Heart left ventricle (tissue), 13 donors: ENCODE measurements around the gene HDHD2.

Source experiments
- CTCF ChIP-seq, 12 donors: fragments of 200-600 bp; sonication (generic) in 4 of 12; IDR thresholded peaks; one replicate each; pipeline versions ENCODE4 v1.5.0 to v1.8.0; 2018 to 2022; ENCODE audit warnings: antibody characterized with exemption in 12 of 12, mild to moderate bottlenecking in 5 of 12
- POLR2A ChIP-seq, 2 donors: fragments of 450-650 bp; IDR thresholded peaks; one replicate each; pipeline ENCODE4 v1.6.1; 2017; ENCODE audit warnings: antibody characterized with exemption in 2 of 2, mild to moderate bottlenecking in 2 of 2, moderate library complexity in 2 of 2
- donor health status: ischemic (EF 13 %, LVEDD 7.1; RV severe dilation, severe dysfunction).
- donor health status: DM: no; HTN: yes; CAD: no.
- donor health status: DM: no; HTN: no; CAD: no.
- donor health status: ischemic (EF 25% LVEDD 6.9; RV normal size, moderate dysfunction).
- donor health status: ischemic (EF 25% LVEDD 5.7; RV mildly dilated, moderate dysfunction).
- donor health status: ischemic (EF 35%, LVEDD 5.7; RV mildly dilated, moderate dysfunction).
- donor health status: nonischemic (EF 11% LVEDD 7.7; RV severe dilation, severe dysfunction).
- donor health status: DM: yes; HTN: yes; CAD: no.
- donor health status: PGD.
- donor health status: ischemic (EF 29% LVEDD 5.4; RV normal size, mild dysfunction).
- donor health status: nonischemic (EF 23%, LVEDD 6.1; RV moderate dilation, normal function).

- no peak for TF ChIP-seq CTCF (IDR thresholded peaks at IDR 0.05)
- no peak for TF ChIP-seq POLR2A (IDR thresholded peaks at IDR 0.05)
Measured at GRCh38 chr18:47080872-47081271, 69.4 kb downstream of the HDHD2 start.
